ENCODE data around the gene DLGAP4. TPM values are rescaled to one million over a fixed set of nuclear protein-coding genes. Genes with fewer than 3 reads are reported as not detected.

The DLGAP4 gene
- total and polyA plus RNA-seq, 9 of the 15 experiments (the other 6 are each of a cell fraction or from before 2014, with no cell fraction given): 0.31 to 34.1 (median 4.5) TPM

GRCh38 chr20:36460648-36461599, 154.8 kb downstream of the DLGAP4 start (continued):
- TF ChIP-seq ZNF347 (CRISPR knock-in tag; IDR thresholded peaks at IDR 0.05; ENCODE audit: low read depth): no peak
- no peak for TF ChIP-seq NCOR1 (IDR thresholded peaks at IDR 0.05)
- TF ChIP-seq NCOA2 (IDR thresholded peaks at IDR 0.05; ENCODE audit: partially characterized antibody in 2 of 2): no peak
- TF ChIP-seq, protein P1, sequence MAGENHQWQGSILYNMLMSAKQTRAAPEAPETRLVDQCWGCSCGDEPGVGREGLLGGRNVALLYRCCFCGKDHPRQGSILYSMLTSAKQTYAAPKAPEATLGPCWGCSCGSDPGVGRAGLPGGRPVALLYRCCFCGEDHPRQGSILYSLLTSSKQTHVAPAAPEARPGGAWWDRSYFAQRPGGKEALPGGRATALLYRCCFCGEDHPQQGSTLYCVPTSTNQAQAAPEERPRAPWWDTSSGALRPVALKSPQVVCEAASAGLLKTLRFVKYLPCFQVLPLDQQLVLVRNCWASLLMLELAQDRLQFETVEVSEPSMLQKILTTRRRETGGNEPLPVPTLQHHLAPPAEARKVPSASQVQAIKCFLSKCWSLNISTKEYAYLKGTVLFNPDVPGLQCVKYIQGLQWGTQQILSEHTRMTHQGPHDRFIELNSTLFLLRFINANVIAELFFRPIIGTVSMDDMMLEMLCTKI (IDR thresholded peaks at IDR 0.05; ENCODE audit: partially characterized antibody): no peak
- no peak for TF ChIP-seq CBX5 (IDR thresholded peaks at IDR 0.05; ENCODE audit: borderline replicate concordance, low read depth)
- 0 out of 2 replicates have a peak, but pooled peaks have one; percentile 67 for TF ChIP-seq HDGF (IDR thresholded peaks at IDR 0.05)
- peak; percentile 38; the same call in 1 of the 2 replicates for TF ChIP-seq SMARCA4 (IDR thresholded peaks at IDR 0.05)
- TF ChIP-seq TBL1XR1 (IDR thresholded peaks at IDR 0.05; ENCODE audit: low read length in 2 of 2): no peak
- TF ChIP-seq BRF2 (IDR thresholded peaks at IDR 0.05; ENCODE audit: borderline replicate concordance, insufficient read depth, insufficient read length): no peak
- no peak for TF ChIP-seq ELK1 (CRISPR knock-in tag; IDR thresholded peaks at IDR 0.05)
- TF ChIP-seq ZNF584 (CRISPR knock-in tag; IDR thresholded peaks at IDR 0.05; ENCODE audit: low read depth): 0 out of 2 replicates have a peak, but pooled peaks have one; percentile 61
- no peak for TF ChIP-seq HMG20A (CRISPR knock-in tag; conservative IDR thresholded peaks at IDR 0.05)
- TF ChIP-seq PHB (CRISPR knock-in tag; IDR thresholded peaks at IDR 0.05): no peak
- no peak for TF ChIP-seq PHB2 (IDR thresholded peaks at IDR 0.05; ENCODE audit: low read depth)
- no peak for TF ChIP-seq LCOR (CRISPR knock-in tag; IDR thresholded peaks at IDR 0.05)
- peak; percentile 23; the same call in 1 of the 2 replicates for TF ChIP-seq TCF3 (CRISPR knock-in tag; IDR thresholded peaks at IDR 0.05)
- TF ChIP-seq, protein P2, sequence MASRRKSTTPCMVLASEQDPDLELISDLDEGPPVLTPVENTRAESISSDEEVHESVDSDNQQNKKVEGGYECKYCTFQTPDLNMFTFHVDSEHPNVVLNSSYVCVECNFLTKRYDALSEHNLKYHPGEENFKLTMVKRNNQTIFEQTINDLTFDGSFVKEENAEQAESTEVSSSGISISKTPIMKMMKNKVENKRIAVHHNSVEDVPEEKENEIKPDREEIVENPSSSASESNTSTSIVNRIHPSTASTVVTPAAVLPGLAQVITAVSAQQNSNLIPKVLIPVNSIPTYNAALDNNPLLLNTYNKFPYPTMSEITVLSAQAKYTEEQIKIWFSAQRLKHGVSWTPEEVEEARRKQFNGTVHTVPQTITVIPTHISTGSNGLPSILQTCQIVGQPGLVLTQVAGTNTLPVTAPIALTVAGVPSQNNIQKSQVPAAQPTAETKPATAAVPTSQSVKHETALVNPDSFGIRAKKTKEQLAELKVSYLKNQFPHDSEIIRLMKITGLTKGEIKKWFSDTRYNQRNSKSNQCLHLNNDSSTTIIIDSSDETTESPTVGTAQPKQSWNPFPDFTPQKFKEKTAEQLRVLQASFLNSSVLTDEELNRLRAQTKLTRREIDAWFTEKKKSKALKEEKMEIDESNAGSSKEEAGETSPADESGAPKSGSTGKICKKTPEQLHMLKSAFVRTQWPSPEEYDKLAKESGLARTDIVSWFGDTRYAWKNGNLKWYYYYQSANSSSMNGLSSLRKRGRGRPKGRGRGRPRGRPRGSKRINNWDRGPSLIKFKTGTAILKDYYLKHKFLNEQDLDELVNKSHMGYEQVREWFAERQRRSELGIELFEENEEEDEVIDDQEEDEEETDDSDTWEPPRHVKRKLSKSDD (conservative IDR thresholded peaks at IDR 0.05; ENCODE audit: low read length): 0 out of 2 replicates have a peak, but pooled peaks have one; percentile 19
- TF ChIP-seq SLC30A9 (CRISPR knock-in tag; IDR thresholded peaks at IDR 0.05): no peak
- no peak for TF ChIP-seq STAT5A (IDR thresholded peaks at IDR 0.05; ENCODE audit: borderline replicate concordance, low read length)
- TF ChIP-seq, protein P3, sequence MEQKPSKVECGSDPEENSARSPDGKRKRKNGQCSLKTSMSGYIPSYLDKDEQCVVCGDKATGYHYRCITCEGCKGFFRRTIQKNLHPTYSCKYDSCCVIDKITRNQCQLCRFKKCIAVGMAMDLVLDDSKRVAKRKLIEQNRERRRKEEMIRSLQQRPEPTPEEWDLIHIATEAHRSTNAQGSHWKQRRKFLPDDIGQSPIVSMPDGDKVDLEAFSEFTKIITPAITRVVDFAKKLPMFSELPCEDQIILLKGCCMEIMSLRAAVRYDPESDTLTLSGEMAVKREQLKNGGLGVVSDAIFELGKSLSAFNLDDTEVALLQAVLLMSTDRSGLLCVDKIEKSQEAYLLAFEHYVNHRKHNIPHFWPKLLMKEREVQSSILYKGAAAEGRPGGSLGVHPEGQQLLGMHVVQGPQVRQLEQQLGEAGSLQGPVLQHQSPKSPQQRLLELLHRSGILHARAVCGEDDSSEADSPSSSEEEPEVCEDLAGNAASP (IDR thresholded peaks at IDR 0.05): no peak
- peak; percentile 69; the same call in 1 of the 2 replicates for TF ChIP-seq NR3C1 (CRISPR knock-in tag; IDR thresholded peaks at IDR 0.05)

Data from K562 (cell line).